ENCODE results near the gene MVP. TPM values are rescaled to one million over a fixed set of nuclear protein-coding genes. Genes with fewer than 3 reads are reported as not detected.

MVP gene
- total RNA-seq, 1 donor from 2014 or later, result 111 TPM

DNA sequence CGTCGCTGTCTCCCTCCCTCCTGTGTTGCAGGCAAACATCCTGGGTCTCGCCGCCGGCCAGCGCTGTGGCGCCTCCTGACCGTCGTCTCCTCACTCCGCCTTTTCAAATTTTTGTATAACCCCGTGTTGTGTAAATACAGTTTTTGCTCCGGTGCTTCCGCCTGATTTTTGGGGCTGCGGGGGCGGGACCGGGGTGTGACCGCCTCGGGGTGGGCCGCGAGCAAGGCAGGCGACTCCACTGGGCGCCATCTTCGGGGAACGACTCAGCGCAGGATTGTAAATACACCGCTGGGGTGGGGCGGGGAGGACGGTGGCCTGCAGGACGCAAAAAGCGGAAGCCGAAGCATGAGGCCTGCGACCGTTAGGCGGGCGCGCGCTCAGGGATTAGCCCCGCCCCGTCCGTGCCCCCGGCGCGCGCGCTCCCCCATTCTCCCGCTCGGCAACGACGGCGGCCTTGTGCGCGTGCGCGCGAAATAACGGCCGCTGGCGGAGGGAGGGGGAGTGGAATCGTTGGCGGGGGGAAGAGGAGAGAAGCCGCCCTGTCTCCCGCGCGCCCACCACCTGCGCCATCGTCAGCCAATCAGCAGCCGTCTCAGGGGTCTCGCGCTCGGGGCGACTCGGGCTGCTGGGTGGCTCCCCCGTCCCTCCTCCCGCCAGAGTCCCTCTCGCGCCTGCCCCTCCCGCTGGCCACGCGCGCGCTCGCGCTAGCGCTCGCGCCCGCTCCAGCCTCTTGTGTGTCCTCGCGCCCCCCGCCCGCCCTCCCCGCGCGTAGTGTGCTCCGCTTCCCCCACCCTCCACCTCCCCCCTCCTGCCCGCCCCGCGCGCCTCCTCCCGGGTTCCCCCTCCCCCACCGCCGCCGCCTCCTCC is 14.8 kb upstream of the MVP start:
- no peak for DNase-seq (ENCODE audit: extremely low spot score in 2 of 2)

DNA sequence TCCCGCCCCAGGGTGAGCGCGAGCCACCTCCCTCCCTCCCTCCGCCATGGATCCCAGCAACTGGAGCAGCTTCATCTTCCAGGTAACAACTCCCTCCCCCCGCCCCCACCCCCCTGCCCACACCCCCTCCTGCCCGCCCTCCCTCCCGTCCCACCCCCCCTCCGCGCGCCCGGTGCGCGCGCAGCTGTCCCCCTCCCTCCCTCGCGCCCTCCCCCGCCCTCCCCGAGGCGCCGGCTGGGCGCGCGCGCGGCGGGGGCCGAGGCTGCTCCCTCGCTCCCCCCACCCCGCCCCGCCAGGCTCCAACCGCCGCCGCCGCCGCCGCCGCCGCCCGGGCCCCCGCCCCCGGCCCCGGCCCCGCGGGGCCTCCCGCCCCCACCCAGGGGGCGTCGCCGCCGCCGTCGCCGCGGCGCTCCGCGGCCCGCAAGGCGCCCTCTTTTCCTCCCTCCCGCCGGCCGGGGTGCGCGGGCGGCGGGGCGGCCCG is 14.1 kb upstream of the MVP start, which contains the start of gene MAZ:
TSS of gene MAZ (plus strand) at position 431 of the 481 bp plus-strand sequence. CDS start 173 bp downstream, outside the sequence.
- peaks cover 0 to 20% of the 10 kb centered on the region in 2 donors for H3K36me3 ChIP-seq
- no peak for DNase-seq (ENCODE audit: extremely low spot score in 2 of 2)
- TF ChIP-seq, protein P1, sequence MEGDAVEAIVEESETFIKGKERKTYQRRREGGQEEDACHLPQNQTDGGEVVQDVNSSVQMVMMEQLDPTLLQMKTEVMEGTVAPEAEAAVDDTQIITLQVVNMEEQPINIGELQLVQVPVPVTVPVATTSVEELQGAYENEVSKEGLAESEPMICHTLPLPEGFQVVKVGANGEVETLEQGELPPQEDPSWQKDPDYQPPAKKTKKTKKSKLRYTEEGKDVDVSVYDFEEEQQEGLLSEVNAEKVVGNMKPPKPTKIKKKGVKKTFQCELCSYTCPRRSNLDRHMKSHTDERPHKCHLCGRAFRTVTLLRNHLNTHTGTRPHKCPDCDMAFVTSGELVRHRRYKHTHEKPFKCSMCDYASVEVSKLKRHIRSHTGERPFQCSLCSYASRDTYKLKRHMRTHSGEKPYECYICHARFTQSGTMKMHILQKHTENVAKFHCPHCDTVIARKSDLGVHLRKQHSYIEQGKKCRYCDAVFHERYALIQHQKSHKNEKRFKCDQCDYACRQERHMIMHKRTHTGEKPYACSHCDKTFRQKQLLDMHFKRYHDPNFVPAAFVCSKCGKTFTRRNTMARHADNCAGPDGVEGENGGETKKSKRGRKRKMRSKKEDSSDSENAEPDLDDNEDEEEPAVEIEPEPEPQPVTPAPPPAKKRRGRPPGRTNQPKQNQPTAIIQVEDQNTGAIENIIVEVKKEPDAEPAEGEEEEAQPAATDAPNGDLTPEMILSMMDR (IDR thresholded peaks at IDR 0.05), result no peak
- TF ChIP-seq POLR2A (IDR thresholded peaks at IDR 0.05) (no peak), POLR2AphosphoS5 (IDR thresholded peaks at IDR 0.05; ENCODE audit: insufficient read depth in 1 of 2, low read depth in 1 of 2) (no peak)
- peak within 1 kb of the TSS; percentile 81 to 91 for H3K4me3 ChIP-seq
- H3K27me3 ChIP-seq, result no peaks in the 10 kb centered on the region
- H3K4me1 ChIP-seq, result peaks cover 50% of the 10 kb centered on the region
- no peaks in the 10 kb centered on the region for H3K9me3 ChIP-seq
- intact Hi-C loops (cut with DNase I), result loop anchor here (5.0 kb wide), 1 partner anchor 571 kb away; no protein-coding TSS in a partner anchor
- H3K27ac ChIP-seq, result peak within 1 kb of the TSS; percentile 98

More for the DNA sequence above, 14.8 kb upstream of the MVP start:
- H3K4me3 ChIP-seq, result peak overlapping the region; percentile 81 to 91
- peaks cover 44% of the 10 kb centered on the region for H3K4me1 ChIP-seq
- peak overlapping the region; percentile 98 for H3K27ac ChIP-seq
- H3K9me3 ChIP-seq, result no peaks in the 10 kb centered on the region
- peaks cover 0 to 20% of the 10 kb centered on the region in 2 donors for H3K36me3 ChIP-seq
- TF ChIP-seq POLR2AphosphoS5 (IDR thresholded peaks at IDR 0.05; ENCODE audit: insufficient read depth in 1 of 2, low read depth in 1 of 2) (peak; percentile 95 to 99), POLR2A (IDR thresholded peaks at IDR 0.05) (peak in 1 of 2 donors; percentile 92)
- TF ChIP-seq, protein P1 (IDR thresholded peaks at IDR 0.05), result peak in 1 of 3 experiments; percentile 6
- no peaks in the 10 kb centered on the region for H3K27me3 ChIP-seq
- intact Hi-C loops (cut with DNase I), result loop anchor here (5.0 kb wide), 1 partner anchor 572 kb away; no protein-coding TSS in a partner anchor

DNA sequence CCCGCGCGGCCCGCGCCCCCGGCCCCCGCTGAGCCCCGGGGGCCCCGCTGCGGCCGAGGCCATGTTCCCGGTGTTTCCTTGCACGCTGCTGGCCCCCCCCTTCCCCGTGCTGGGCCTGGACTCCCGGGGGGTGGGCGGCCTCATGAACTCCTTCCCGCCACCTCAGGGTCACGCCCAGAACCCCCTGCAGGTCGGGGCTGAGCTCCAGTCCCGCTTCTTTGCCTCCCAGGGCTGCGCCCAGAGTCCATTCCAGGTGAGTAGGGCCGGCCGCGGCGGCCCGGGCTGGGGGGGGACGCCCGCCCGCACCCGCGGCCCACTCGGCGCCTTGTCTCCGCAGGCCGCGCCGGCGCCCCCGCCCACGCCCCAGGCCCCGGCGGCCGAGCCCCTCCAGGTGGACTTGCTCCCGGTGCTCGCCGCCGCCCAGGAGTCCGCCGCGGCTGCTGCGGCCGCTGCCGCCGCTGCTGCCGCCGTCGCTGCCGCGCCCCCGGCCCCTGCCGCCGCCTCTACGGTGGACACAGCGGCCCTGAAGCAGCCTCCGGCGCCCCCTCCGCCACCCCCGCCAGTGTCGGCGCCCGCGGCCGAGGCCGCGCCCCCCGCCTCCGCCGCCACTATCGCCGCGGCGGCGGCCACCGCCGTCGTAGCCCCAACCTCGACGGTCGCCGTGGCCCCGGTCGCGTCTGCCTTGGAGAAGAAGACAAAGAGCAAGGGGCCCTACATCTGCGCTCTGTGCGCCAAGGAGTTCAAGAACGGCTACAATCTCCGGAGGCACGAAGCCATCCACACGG is 13.4 kb upstream of the MVP start:
- no peak for TF ChIP-seq POLR2AphosphoS5 (IDR thresholded peaks at IDR 0.05; ENCODE audit: insufficient read depth in 1 of 2, low read depth in 1 of 2)
- TF ChIP-seq, protein P1 (IDR thresholded peaks at IDR 0.05), result no peak
- no peak for TF ChIP-seq POLR2A (IDR thresholded peaks at IDR 0.05)
- H3K36me3 ChIP-seq, result peaks cover 0 to 20% of the 10 kb centered on the region in 2 donors
- peak overlapping the region; percentile 96 for H3K27ac ChIP-seq
- no peaks in the 10 kb centered on the region for H3K27me3 ChIP-seq
- DNase-seq (ENCODE audit: extremely low spot score in 2 of 2), result no peak
- no peaks in the 10 kb centered on the region for H3K9me3 ChIP-seq
- H3K4me1 ChIP-seq, result peaks cover 56% of the 10 kb centered on the region
- H3K4me3 ChIP-seq, result peak overlapping the region; percentile 54 to 57
- intact Hi-C loops (cut with DNase I), result loop anchor here (5.0 kb wide), 1 partner anchor 570 kb away; no protein-coding TSS in a partner anchor

DNA sequence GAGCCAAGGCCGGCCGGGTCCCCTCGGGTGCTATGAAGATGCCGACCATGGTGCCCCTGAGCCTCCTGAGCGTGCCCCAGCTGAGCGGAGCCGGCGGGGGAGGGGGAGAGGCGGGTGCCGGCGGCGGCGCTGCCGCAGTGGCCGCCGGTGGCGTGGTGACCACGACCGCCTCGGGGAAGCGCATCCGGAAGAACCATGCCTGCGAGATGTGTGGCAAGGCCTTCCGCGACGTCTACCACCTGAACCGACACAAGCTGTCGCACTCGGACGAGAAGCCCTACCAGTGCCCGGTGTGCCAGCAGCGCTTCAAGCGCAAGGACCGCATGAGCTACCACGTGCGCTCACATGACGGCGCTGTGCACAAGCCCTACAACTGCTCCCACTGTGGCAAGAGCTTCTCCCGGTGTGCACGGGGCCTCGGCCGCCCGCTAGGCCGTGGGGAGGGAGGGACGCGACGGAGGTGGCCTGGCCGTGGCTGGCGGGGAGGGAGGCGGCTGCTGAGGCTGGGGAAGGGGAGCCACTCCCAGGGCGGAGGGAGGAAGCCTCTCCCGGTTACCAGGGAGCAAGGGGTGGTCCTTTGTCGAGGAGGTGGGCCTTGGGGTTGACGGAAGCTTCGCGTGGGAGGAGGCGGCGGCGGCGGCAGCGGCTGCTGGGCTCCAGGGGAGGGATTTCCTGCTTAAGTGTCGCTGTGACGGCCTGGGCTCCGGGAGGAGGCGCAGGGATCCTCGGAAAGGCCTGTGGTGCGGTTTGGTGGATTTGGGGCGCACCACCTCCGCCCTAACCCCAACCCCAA is 12.6 kb upstream of the MVP start:
- Histone ChIP-seq H3K27me3 (no peaks in the 10 kb centered on the region), H3K4me3 (peak overlapping the region; percentile 54 to 57), H3K36me3 (peaks cover 0 to 20% of the 10 kb centered on the region in 2 donors), H3K9me3 (no peaks in the 10 kb centered on the region), H3K27ac (peak overlapping the region; percentile 96), H3K4me1 (peaks cover 64% of the 10 kb centered on the region)
- no peak for DNase-seq (ENCODE audit: extremely low spot score in 2 of 2)
- TF ChIP-seq POLR2AphosphoS5 (IDR thresholded peaks at IDR 0.05; ENCODE audit: insufficient read depth in 1 of 2, low read depth in 1 of 2) (peak; percentile 83 to 96), POLR2A (IDR thresholded peaks at IDR 0.05) (peak in 1 of 2 donors; percentile 61)
- TF ChIP-seq, protein P1 (IDR thresholded peaks at IDR 0.05), result peak in 1 of 3 experiments; percentile 39
- intact Hi-C loops (cut with DNase I), result loop anchor here (5.0 kb wide), 1 partner anchor 570 kb away; no protein-coding TSS in a partner anchor
